ENCODE data around the gene CDH1.

GRCh38 chr16:68776821-68777485, 39.9 kb downstream of the CDH1 start:
- TF ChIP-seq, protein P1, sequence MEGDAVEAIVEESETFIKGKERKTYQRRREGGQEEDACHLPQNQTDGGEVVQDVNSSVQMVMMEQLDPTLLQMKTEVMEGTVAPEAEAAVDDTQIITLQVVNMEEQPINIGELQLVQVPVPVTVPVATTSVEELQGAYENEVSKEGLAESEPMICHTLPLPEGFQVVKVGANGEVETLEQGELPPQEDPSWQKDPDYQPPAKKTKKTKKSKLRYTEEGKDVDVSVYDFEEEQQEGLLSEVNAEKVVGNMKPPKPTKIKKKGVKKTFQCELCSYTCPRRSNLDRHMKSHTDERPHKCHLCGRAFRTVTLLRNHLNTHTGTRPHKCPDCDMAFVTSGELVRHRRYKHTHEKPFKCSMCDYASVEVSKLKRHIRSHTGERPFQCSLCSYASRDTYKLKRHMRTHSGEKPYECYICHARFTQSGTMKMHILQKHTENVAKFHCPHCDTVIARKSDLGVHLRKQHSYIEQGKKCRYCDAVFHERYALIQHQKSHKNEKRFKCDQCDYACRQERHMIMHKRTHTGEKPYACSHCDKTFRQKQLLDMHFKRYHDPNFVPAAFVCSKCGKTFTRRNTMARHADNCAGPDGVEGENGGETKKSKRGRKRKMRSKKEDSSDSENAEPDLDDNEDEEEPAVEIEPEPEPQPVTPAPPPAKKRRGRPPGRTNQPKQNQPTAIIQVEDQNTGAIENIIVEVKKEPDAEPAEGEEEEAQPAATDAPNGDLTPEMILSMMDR (IDR thresholded peaks at IDR 0.05 in 8 of 11, conservative IDR thresholded peaks at IDR 0.05 in 3 of 11), result no peak
- TF ChIP-seq POLR2AphosphoS5 (IDR thresholded peaks at IDR 0.05), result no peak

Data from spleen (tissue), 7 donors.